MM.1S (cell line): ENCODE measurements around the gene RPL3.

ENCODE experiments used
- DNase-seq: peaks from one replicate; pipeline ENCODE4 v3.0.0-alpha.2; 2015
- H2AFZ ChIP-seq: fragments of 300-600 bp; sonication (generic); 2 replicates; pipeline ENCODE4 v1.6.0; 2016; ENCODE audit warnings: antibody characterized with exemption, low read length
- H3F3A ChIP-seq: fragments of 300-600 bp; sonication (generic); 2 replicates; pipeline ENCODE4 v1.6.1; 2016; ENCODE audit warnings: mild to moderate bottlenecking, antibody characterized with exemption, low read length, moderate library complexity, mixed read lengths; ENCODE audit not compliant: insufficient read depth
- H3K27ac ChIP-seq: fragments of 300-600 bp; sonication (generic); 2 replicates; pipeline ENCODE4 v1.5.1; 2016; ENCODE audit warnings: mild to moderate bottlenecking, low read length
- H3K27me3 ChIP-seq: fragments of 300-600 bp; sonication (generic); replicated peaks from 2 replicates; pipeline ENCODE4 v1.6.0; 2016; ENCODE audit warnings: low read length; ENCODE audit not compliant: insufficient read depth
- H3K36me3 ChIP-seq: fragments of 300-600 bp; sonication (generic); replicated peaks from 2 replicates; pipeline ENCODE4 v1.6.1; 2016; ENCODE audit warnings: mild to moderate bottlenecking, low read length, mixed read lengths; ENCODE audit not compliant: insufficient read depth
- H3K4me1 ChIP-seq: fragments of 300-600 bp; sonication (generic); 2 replicates; pipeline ENCODE4 v1.6.1; 2016; ENCODE audit warnings: low read length, mixed read lengths
- H3K4me2 ChIP-seq: fragments of 300-600 bp; sonication (generic); 2 replicates; pipeline ENCODE4 v1.6.0; 2016; ENCODE audit warnings: low read depth, low read length
- H3K4me3 ChIP-seq: fragments of 300-600 bp; sonication (generic); 2 replicates; pipeline ENCODE4 v1.5.1; 2016; ENCODE audit warnings: low read length, mixed read lengths
- H3K79me2 ChIP-seq: fragments of 300-600 bp; sonication (generic); 2 replicates; pipeline ENCODE4 v1.6.1; 2016; ENCODE audit warnings: mixed run types, low read length, mixed read lengths
- H3K9ac ChIP-seq: fragments of 300-600 bp; sonication (generic); 2 replicates; pipeline ENCODE4 v1.6.1; 2016; ENCODE audit warnings: low read length, mixed read lengths
- H3K9me2 ChIP-seq: fragments of 300-600 bp; sonication (generic); replicated peaks from 2 replicates; pipeline ENCODE4 v1.6.1; 2016; ENCODE audit warnings: mild to moderate bottlenecking, low read length, mixed read lengths; ENCODE audit not compliant: insufficient read depth
- H3K9me3 ChIP-seq: fragments of 300-600 bp; sonication (generic); replicated peaks from 2 replicates; pipeline ENCODE4 v1.6.1; 2016; ENCODE audit warnings: mild to moderate bottlenecking, low read length, mixed read lengths; ENCODE audit not compliant: insufficient read depth
- H4K20me1 ChIP-seq: fragments of 300-600 bp; sonication (generic); 2 replicates; pipeline ENCODE4 v1.6.1; 2016; ENCODE audit warnings: mild to moderate bottlenecking, low read length, moderate library complexity, mixed read lengths; ENCODE audit not compliant: insufficient read depth
- EZH2 ChIP-seq: fragments of 300-600 bp; sonication (generic); optimal IDR thresholded peaks from 2 replicates; pipeline ENCODE3; 2017; ENCODE audit warnings: low read depth, mild to moderate bottlenecking, antibody characterized with exemption, low read length, mixed read lengths
- EZH2phosphoT487 ChIP-seq: fragments of 300-600 bp; sonication (generic); IDR thresholded peaks from 2 replicates; pipeline ENCODE4 v1.6.1; 2018; ENCODE audit warnings: antibody characterized with exemption, low read length
- TF ChIP-seq, protein P1 (sequence below): fragments of 300-600 bp; sonication (generic); IDR thresholded peaks from 2 replicates; pipeline ENCODE4 v1.5.1; 2016; ENCODE audit warnings: antibody characterized with exemption, low read length, mixed read lengths

Gene RPL3

DNA sequence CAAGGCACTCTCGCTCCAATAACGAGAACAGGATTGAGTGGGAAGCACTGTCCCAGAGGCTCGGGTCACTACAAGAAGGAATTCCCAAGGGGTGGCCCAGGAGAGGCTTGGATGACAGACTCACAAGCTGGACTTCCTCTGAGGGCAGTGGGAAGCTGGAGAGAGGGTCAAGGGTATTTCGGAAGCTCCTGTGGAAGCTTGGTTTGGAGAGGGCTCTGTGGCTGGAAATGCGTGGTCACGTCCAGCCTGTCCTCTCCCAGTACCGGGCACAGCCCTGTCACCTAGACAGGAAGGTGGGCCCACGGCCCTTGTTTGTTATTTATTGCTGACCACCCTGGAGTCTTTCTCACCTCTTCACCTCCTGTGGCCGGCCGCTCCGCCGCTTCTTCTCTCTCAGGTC lies 35.7 kb upstream of the RPL3 start:
- H3K27ac ChIP-seq, result no peak overlapping the region
- no peaks in the 10 kb centered on the region for H3K9me3 ChIP-seq
- H2AFZ ChIP-seq, result no peak overlapping the region
- H3K9me2 ChIP-seq, result no peaks in the 10 kb centered on the region
- no peaks in the 10 kb centered on the region for H3K36me3 ChIP-seq
- no peaks in the 10 kb centered on the region for H3F3A ChIP-seq
- no peaks in the 10 kb centered on the region for H4K20me1 ChIP-seq
- H3K4me2 ChIP-seq, result no peak overlapping the region
- TF ChIP-seq EZH2phosphoT487 (no peak), EZH2 (no peak)
- TF ChIP-seq, protein P1, sequence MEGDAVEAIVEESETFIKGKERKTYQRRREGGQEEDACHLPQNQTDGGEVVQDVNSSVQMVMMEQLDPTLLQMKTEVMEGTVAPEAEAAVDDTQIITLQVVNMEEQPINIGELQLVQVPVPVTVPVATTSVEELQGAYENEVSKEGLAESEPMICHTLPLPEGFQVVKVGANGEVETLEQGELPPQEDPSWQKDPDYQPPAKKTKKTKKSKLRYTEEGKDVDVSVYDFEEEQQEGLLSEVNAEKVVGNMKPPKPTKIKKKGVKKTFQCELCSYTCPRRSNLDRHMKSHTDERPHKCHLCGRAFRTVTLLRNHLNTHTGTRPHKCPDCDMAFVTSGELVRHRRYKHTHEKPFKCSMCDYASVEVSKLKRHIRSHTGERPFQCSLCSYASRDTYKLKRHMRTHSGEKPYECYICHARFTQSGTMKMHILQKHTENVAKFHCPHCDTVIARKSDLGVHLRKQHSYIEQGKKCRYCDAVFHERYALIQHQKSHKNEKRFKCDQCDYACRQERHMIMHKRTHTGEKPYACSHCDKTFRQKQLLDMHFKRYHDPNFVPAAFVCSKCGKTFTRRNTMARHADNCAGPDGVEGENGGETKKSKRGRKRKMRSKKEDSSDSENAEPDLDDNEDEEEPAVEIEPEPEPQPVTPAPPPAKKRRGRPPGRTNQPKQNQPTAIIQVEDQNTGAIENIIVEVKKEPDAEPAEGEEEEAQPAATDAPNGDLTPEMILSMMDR, result no peak
- H3K79me2 ChIP-seq, result no peaks in the 10 kb centered on the region
- H3K4me1 ChIP-seq, result no peaks in the 10 kb centered on the region
- no peak overlapping the region for H3K4me3 ChIP-seq
- no peak for DNase-seq
- H3K9ac ChIP-seq, result no peak overlapping the region
- peaks cover 15% of the 10 kb centered on the region for H3K27me3 ChIP-seq

DNA sequence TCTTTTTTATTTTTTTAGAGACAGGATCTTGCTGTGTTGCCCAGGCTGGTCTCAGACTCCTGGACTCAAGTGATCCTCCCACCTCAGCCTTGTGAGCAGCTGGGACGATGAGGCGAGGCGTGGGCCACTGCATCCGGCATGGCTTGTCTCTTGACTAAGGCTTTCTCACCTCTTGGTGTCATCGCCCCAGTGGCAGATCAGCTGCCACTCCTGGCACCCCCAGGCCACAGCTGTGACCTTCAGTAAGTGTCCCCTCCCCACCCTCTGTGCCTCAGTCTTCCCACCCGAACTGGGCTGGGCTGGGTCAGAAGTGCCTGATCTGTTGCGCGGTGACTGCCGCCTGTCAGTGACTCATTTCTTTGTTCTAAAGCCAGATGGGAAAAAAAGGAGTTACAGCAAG lies 33.9 kb upstream of the RPL3 start:
- no peak overlapping the region for H3K9ac ChIP-seq
- H3K9me2 ChIP-seq, result no peaks in the 10 kb centered on the region
- TF ChIP-seq, protein P1, result no peak
- no peak for TF ChIP-seq EZH2phosphoT487
- no peak for TF ChIP-seq EZH2

DNA sequence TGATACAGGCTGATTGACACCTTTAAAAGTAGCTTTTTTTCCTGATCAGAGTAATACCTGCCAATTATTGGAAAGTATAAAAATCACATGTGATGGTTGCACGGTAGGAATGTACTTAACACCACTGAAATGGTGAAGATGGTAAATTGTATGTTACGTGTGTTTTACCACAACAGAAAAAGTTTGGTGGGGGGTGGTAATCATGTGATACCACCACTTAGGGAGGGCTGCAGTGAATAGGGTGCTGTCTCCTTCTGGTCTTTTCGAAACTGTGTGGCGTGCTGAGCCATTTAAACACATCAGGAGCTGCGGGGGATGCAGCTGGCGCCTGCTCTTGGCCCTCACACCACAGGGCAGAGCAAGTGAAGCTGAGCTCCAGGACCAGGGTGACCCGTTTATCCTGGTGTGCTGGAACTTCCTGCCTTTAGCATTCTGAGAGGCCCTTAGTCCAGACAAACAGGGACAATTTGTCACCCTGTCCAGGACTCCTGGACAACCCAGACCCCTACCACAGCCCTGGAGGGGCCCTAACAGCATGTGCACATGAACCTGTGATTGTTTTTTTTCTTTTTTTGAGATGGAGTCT lies 33.0 kb upstream of the RPL3 start:
- no peak overlapping the region for H3K9ac ChIP-seq

More for the DNA sequence above, 33.9 kb upstream of the RPL3 start:
- Histone ChIP-seq H3K27me3 (peaks cover 9% of the 10 kb centered on the region), H3F3A (no peaks in the 10 kb centered on the region), H2AFZ (no peak overlapping the region), H3K4me2 (no peak overlapping the region), H3K36me3 (no peaks in the 10 kb centered on the region), H3K79me2 (no peaks in the 10 kb centered on the region), H3K4me3 (no peak overlapping the region), H3K27ac (no peak overlapping the region), H3K4me1 (no peaks in the 10 kb centered on the region), H4K20me1 (no peaks in the 10 kb centered on the region), H3K9me3 (no peaks in the 10 kb centered on the region)
- no peak for DNase-seq

More for the DNA sequence above, 33.0 kb upstream of the RPL3 start:
- Histone ChIP-seq H3K9me2 (no peaks in the 10 kb centered on the region), H3F3A (no peaks in the 10 kb centered on the region), H2AFZ (no peak overlapping the region), H3K36me3 (no peaks in the 10 kb centered on the region), H3K27ac (no peak overlapping the region), H3K79me2 (no peaks in the 10 kb centered on the region), H4K20me1 (no peaks in the 10 kb centered on the region), H3K27me3 (peaks cover 9% of the 10 kb centered on the region), H3K4me1 (no peaks in the 10 kb centered on the region), H3K9me3 (no peaks in the 10 kb centered on the region), H3K4me2 (no peak overlapping the region), H3K4me3 (no peak overlapping the region)
- no peak for TF ChIP-seq EZH2
- TF ChIP-seq EZH2phosphoT487, result no peak
- TF ChIP-seq, protein P1, result no peak
- DNase-seq, result no peak
